Caco-2 (cell line): Measurements from ENCODE around the gene ADGRD1. TPM values are rescaled to one million over a fixed set of nuclear protein-coding genes. Genes with fewer than 3 reads are reported as not detected.

ENCODE experiments used
- BruUV-seq: library from RNA; stranded (reverse); fragments of 400-500 nt; replicated peaks from 2 replicates; lab custom pipeline; 2021; lab: Mats Ljungman, UMichigan
- CTCF ChIA-PET: fragments of 300-600 bp; sonication (Branson Sonifier 250); formaldehyde crosslinking; loops from one replicate; lab custom pipeline; 2022; ENCODE audit warnings: antibody characterized with exemption; lab: Charles Lee
- POLR2A ChIA-PET: fragments of 300-600 bp; sonication (Branson Sonifier 250); formaldehyde crosslinking; loops from one replicate; lab custom pipeline; 2022; ENCODE audit warnings: antibody characterized with exemption; lab: Charles Lee
- DNase-seq, 2 experiments: peaks; one replicate each; pipeline versions ENCODE4 v3.0.0 to v3.0.0-alpha.2; 2020 to 2022
- H3K27me3 ChIP-seq: replicated peaks from 2 replicates; pipeline ENCODE4 v1.6.0; 2011; ENCODE audit warnings: low read length; ENCODE audit not compliant: control insufficient read depth, insufficient read depth
- H3K36me3 ChIP-seq: 2 replicates; pipeline ENCODE4 v1.5.1; 2011; ENCODE audit warnings: low read length; ENCODE audit not compliant: control insufficient read depth, insufficient read depth
- H3K4me1 ChIP-seq: fragments of 250-450 bp; sonication (Bioruptor Pico); 2 replicates; pipeline ENCODE4 v1.5.1; 2020; ENCODE audit warnings: mild to moderate bottlenecking
- H3K4me3 ChIP-seq: 2 replicates; pipeline ENCODE4 v1.5.1; 2011; ENCODE audit warnings: low read depth, mild to moderate bottlenecking, control low read depth, low read length
- H3K9me3 ChIP-seq: fragments of 250-450 bp; sonication (Bioruptor Pico); 2 replicates; pipeline ENCODE4 v1.5.1; 2020; ENCODE audit warnings: mild to moderate bottlenecking, moderate library complexity
- H3K27ac Mint-ChIP-seq: one replicate; pipeline ENCODE4 v1.8.0; 2022; ENCODE audit warnings: mixed read lengths; ENCODE audit not compliant: unreplicated experiment
- H3K27me3 Mint-ChIP-seq: one replicate; pipeline ENCODE4 v1.8.0; 2022; ENCODE audit warnings: mixed read lengths; ENCODE audit not compliant: insufficient read depth, unreplicated experiment
- H3K36me3 Mint-ChIP-seq: one replicate; pipeline ENCODE4 v1.8.0; 2022; ENCODE audit warnings: mild to moderate bottlenecking, mixed read lengths; ENCODE audit not compliant: insufficient read depth, unreplicated experiment
- H3K4me1 Mint-ChIP-seq: one replicate; pipeline ENCODE4 v1.8.0; 2022; ENCODE audit warnings: low read depth, mixed read lengths; ENCODE audit not compliant: unreplicated experiment
- H3K4me3 Mint-ChIP-seq: one replicate; pipeline ENCODE4 v1.8.0; 2022; ENCODE audit warnings: mild to moderate bottlenecking, moderate library complexity, mixed read lengths; ENCODE audit not compliant: unreplicated experiment
- H3K9me3 Mint-ChIP-seq: one replicate; pipeline ENCODE4 v1.8.0; 2022; ENCODE audit warnings: mixed read lengths; ENCODE audit not compliant: unreplicated experiment
- intact Hi-C: fragments of 100-400 bp; cut with micrococcal nuclease; formaldehyde crosslinking; loops from one replicate; pipeline ENCODE4 v1.10.0; 2022; ENCODE audit not compliant: unreplicated experiment
- total RNA-seq: library from RNA; stranded (reverse); gene quantifications from 2 replicates; pipeline ENCODE4 v1.2.3, GENCODE V29; 2022
- TF ChIP-seq, protein P1 (sequence below), 2 experiments: fragments of 200-600 bp in 1 of 2; IDR thresholded peaks; 1 replicate in 1 of 2; 2 replicates in 1 of 2; pipeline versions ENCODE4 v1.5.1 to v1.8.0; 2011 to 2022; ENCODE audit warnings: antibody characterized with exemption in 1 of 2, control low read depth in 1 of 2, inconsistent platforms in 1 of 2, low read depth in 1 of 2, low read length in 1 of 2, mild to moderate bottlenecking in 1 of 2, moderate library complexity in 1 of 2; ENCODE audit not compliant: insufficient read depth in 1 of 2, severe bottlenecking in 1 of 2, unreplicated experiment in 1 of 2

Gene ADGRD1
- total RNA-seq, 1 experiment from 2014 or later, result 3.6 TPM

DNA sequence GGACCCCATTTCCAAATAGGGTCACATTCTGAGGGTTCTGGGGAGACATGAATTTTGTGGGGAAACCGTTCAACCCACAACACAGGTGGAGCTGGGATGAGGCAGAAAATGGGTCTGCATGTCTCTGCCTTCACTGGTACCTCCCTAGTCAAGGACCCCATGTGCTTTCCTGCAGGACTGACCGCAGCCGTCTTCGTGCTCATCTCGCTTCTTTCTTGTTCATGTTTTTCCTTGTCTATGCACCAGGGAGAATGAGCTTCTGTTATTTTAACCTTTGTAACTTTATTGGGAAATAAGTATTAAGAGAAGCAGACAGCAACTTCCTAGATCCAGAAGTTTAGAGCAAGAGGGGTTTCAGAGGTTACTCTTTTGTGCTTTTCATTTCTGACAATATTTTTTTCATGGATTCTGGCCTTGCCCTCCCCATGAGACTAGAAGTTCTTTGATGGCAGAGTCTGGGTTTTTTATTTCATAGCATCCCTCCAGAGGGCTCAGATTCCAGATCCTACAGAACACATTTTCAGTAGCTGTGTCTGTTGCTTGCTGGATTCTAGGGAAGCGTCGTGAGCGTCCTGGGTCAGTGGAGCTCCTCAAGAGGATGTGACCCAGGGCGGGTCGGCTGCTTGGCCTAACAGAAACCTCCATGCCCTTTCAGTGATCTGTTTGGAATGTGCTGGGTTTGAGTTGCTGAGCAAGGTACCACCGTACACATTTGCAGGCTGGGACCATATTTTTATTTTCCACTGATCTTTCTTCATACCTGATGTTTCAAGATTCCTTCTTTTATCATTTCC, 104.2 kb downstream of the ADGRD1 start:
- intact Hi-C loops, result no loop called here
- no peaks in the 10 kb centered on the region for H3K27me3 ChIP-seq
- POLR2A ChIA-PET, result no interaction called here
- Mint-ChIP-seq H3K27ac (no peak overlapping the region), H3K4me3 (no peak overlapping the region), H3K36me3 (no peaks in the 10 kb centered on the region), H3K9me3 (no peaks in the 10 kb centered on the region), H3K4me1 (no peaks in the 10 kb centered on the region), H3K27me3 (peaks cover 20% of the 10 kb centered on the region)
- H3K9me3 ChIP-seq, result no peaks in the 10 kb centered on the region
- no TSS peak for BruUV-seq
- no peaks in the 10 kb centered on the region for H3K4me1 ChIP-seq
- CTCF ChIA-PET, result no interaction called here
- TF ChIP-seq, protein P1, sequence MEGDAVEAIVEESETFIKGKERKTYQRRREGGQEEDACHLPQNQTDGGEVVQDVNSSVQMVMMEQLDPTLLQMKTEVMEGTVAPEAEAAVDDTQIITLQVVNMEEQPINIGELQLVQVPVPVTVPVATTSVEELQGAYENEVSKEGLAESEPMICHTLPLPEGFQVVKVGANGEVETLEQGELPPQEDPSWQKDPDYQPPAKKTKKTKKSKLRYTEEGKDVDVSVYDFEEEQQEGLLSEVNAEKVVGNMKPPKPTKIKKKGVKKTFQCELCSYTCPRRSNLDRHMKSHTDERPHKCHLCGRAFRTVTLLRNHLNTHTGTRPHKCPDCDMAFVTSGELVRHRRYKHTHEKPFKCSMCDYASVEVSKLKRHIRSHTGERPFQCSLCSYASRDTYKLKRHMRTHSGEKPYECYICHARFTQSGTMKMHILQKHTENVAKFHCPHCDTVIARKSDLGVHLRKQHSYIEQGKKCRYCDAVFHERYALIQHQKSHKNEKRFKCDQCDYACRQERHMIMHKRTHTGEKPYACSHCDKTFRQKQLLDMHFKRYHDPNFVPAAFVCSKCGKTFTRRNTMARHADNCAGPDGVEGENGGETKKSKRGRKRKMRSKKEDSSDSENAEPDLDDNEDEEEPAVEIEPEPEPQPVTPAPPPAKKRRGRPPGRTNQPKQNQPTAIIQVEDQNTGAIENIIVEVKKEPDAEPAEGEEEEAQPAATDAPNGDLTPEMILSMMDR (IDR thresholded peaks at IDR 0.05; ENCODE audit: insufficient read depth in 1 of 2, low read depth in 1 of 2, low read length in 1 of 2, severe bottlenecking in 1 of 2, unreplicated experiment in 1 of 2), result no peak
- H3K36me3 ChIP-seq, result no peaks in the 10 kb centered on the region
- no peak for DNase-seq
- H3K4me3 ChIP-seq, result no peak overlapping the region

- Mint-ChIP-seq H3K27ac (no peak overlapping the region), H3K27me3 (peaks cover 21% of the 10 kb centered on the region), H3K36me3 (no peaks in the 10 kb centered on the region), H3K4me3 (no peak overlapping the region), H3K9me3 (no peaks in the 10 kb centered on the region), H3K4me1 (no peaks in the 10 kb centered on the region)
- TF ChIP-seq, protein P1 (IDR thresholded peaks at IDR 0.05; ENCODE audit: insufficient read depth in 1 of 2, low read depth in 1 of 2, low read length in 1 of 2, severe bottlenecking in 1 of 2, unreplicated experiment in 1 of 2), result no peak
- POLR2A ChIA-PET, result no interaction called here
- CTCF ChIA-PET, result no interaction called here
- Histone ChIP-seq H3K4me3 (no peak overlapping the region), H3K9me3 (no peaks in the 10 kb centered on the region), H3K4me1 (no peaks in the 10 kb centered on the region), H3K36me3 (no peaks in the 10 kb centered on the region), H3K27me3 (no peaks in the 10 kb centered on the region)
- no TSS peak for BruUV-seq
- DNase-seq, result no peak
- intact Hi-C loops, result no loop called here
These were observed 105.0 kb downstream of the ADGRD1 start for GRCh38 chr12:131058700-131059099.

- H3K4me3 Mint-ChIP-seq, result no peak overlapping the region
- H3K36me3 Mint-ChIP-seq, result no peaks in the 10 kb centered on the region
- ChIA-PET CTCF (no interaction called here), POLR2A (no interaction called here)
- no peak overlapping the region for H3K27ac Mint-ChIP-seq
- no peak for DNase-seq
- Histone ChIP-seq H3K27me3 (no peaks in the 10 kb centered on the region), H3K4me3 (no peak overlapping the region), H3K36me3 (no peaks in the 10 kb centered on the region), H3K4me1 (no peaks in the 10 kb centered on the region), H3K9me3 (no peaks in the 10 kb centered on the region)
- no peaks in the 10 kb centered on the region for H3K9me3 Mint-ChIP-seq
- intact Hi-C loops, result no loop called here
- TF ChIP-seq, protein P1 (IDR thresholded peaks at IDR 0.05; ENCODE audit: insufficient read depth in 1 of 2, low read depth in 1 of 2, low read length in 1 of 2, severe bottlenecking in 1 of 2, unreplicated experiment in 1 of 2), result no peak
- H3K4me1 Mint-ChIP-seq, result no peaks in the 10 kb centered on the region
- peaks cover 22% of the 10 kb centered on the region for H3K27me3 Mint-ChIP-seq
- no TSS peak for BruUV-seq
These were observed 106.5 kb downstream of the ADGRD1 start for GRCh38 chr12:131060011-131060703.
